Amygdala (tissue), 56 donors: ENCODE data around the gene STIMATE.

Experiments used
- DNase-seq, 56 donors: peaks; one replicate each; lab custom pipeline; 2025; lab: John Stamatoyannopoulos, UW

STIMATE gene

GRCh38 chr3:52827441-52827840 lies 69.9 kb downstream of the STIMATE start:
- no peak for DNase-seq

- DNase-seq: no peak
Measured at GRCh38 chr3:52824037-52824436, 73.3 kb downstream of the STIMATE start.

GRCh38 chr3:52822363-52822762 lies 75.0 kb downstream of the STIMATE start:
- no peak for DNase-seq

- DNase-seq: no peak
Measured at GRCh38 chr3:52820736-52821135, 76.6 kb downstream of the STIMATE start.

- DNase-seq: no peak
Measured at GRCh38 chr3:52819936-52820335, 77.4 kb downstream of the STIMATE start.

- no peak for DNase-seq
Measured at GRCh38 chr3:52817860-52818259, 79.5 kb downstream of the STIMATE start.

- DNase-seq: no peak
Measured at GRCh38 chr3:52817221-52817620, 80.1 kb downstream of the STIMATE start.

- no peak for DNase-seq
Measured at GRCh38 chr3:52816654-52817053, 80.7 kb downstream of the STIMATE start.

- no peak for DNase-seq
Measured at GRCh38 chr3:52816199-52816598, 81.1 kb downstream of the STIMATE start.

GRCh38 chr3:52813810-52814209 lies 83.5 kb downstream of the STIMATE start:
- DNase-seq: no peak

GRCh38 chr3:52811452-52812011 lies 85.8 kb downstream of the STIMATE start:
- no peak for DNase-seq

GRCh38 chr3:52810923-52811322 lies 86.4 kb downstream of the STIMATE start:
- no peak for DNase-seq

- DNase-seq: no peak
Measured at GRCh38 chr3:52809662-52810377, 87.5 kb downstream of the STIMATE start.

GRCh38 chr3:52809149-52809548 lies 88.2 kb downstream of the STIMATE start:
- DNase-seq: no peak

- DNase-seq: no peak
Measured at GRCh38 chr3:52805270-52806039, 91.9 kb downstream of the STIMATE start.

GRCh38 chr3:52801839-52802238 lies 95.5 kb downstream of the STIMATE start:
- DNase-seq: no peak

GRCh38 chr3:52800079-52800478 lies 97.3 kb downstream of the STIMATE start:
- DNase-seq: no peak

GRCh38 chr3:52798978-52799476 lies 98.3 kb downstream of the STIMATE start:
- no peak for DNase-seq

GRCh38 chr3:52798376-52798977 lies 98.9 kb downstream of the STIMATE start:
- DNase-seq: no peak

GRCh38 chr3:52796411-52796810 lies 100.9 kb downstream of the STIMATE start:
- no peak for DNase-seq

GRCh38 chr3:52795298-52795900 lies 101.9 kb downstream of the STIMATE start:
- DNase-seq: no peak
